ENCODE results near the gene DRAXIN.

DNA sequence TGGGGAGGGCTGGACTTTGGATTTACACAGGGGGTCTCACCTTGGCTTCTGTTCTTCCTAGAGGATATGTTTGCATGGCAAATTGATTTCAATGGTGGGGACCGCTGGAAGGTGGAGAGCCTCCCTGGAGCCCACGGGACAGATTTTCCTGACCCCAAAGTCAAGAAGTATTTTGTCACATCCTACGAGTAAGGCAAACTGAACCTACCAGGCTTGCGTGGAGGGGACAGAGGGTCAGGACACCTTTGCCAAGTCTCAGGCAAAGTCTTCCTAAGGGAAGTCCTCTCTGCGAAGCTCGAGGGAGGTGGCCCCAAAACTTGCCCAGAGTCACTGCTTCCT, 20.3 kb upstream of the DRAXIN start:
- TF ChIP-seq, protein P1, sequence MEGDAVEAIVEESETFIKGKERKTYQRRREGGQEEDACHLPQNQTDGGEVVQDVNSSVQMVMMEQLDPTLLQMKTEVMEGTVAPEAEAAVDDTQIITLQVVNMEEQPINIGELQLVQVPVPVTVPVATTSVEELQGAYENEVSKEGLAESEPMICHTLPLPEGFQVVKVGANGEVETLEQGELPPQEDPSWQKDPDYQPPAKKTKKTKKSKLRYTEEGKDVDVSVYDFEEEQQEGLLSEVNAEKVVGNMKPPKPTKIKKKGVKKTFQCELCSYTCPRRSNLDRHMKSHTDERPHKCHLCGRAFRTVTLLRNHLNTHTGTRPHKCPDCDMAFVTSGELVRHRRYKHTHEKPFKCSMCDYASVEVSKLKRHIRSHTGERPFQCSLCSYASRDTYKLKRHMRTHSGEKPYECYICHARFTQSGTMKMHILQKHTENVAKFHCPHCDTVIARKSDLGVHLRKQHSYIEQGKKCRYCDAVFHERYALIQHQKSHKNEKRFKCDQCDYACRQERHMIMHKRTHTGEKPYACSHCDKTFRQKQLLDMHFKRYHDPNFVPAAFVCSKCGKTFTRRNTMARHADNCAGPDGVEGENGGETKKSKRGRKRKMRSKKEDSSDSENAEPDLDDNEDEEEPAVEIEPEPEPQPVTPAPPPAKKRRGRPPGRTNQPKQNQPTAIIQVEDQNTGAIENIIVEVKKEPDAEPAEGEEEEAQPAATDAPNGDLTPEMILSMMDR (IDR thresholded peaks at IDR 0.05) = no peak
- TF ChIP-seq POLR2A (IDR thresholded peaks at IDR 0.05) = no peak

Data from suprapubic skin (tissue), 3 donors.